ENCODE measurements around the gene FAM168A. TPM values are rescaled to one million over a fixed set of nuclear protein-coding genes. Genes with fewer than 3 reads are reported as not detected.
A peak's percentile ranks its signal among the peaks of the same experiment; 100 is the strongest.

The FAM168A gene
- polyA plus RNA-seq, 10 donors = 23.6 to 30.4 (median 27.0) TPM

DNA sequence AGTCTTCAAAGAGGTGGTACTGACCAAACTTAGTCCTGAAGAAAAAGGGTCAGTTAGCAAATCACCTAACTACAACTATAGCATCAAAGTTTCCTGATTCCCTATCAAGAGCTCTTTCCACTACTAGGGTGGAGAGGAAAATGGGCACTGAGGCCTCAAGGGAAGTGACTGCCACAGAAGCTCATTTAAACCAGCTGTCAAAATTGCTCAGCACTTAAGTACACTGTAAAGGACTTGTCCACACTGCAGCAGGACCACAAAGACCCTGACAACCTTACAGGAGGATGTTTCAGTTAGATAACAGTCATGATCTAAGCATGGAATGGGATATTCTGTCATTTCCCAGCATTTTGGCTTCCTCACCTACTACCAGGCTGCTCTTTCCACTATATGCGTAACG lies 33.0 kb downstream of the FAM168A start:
- no peak for DNase-seq

DNA sequence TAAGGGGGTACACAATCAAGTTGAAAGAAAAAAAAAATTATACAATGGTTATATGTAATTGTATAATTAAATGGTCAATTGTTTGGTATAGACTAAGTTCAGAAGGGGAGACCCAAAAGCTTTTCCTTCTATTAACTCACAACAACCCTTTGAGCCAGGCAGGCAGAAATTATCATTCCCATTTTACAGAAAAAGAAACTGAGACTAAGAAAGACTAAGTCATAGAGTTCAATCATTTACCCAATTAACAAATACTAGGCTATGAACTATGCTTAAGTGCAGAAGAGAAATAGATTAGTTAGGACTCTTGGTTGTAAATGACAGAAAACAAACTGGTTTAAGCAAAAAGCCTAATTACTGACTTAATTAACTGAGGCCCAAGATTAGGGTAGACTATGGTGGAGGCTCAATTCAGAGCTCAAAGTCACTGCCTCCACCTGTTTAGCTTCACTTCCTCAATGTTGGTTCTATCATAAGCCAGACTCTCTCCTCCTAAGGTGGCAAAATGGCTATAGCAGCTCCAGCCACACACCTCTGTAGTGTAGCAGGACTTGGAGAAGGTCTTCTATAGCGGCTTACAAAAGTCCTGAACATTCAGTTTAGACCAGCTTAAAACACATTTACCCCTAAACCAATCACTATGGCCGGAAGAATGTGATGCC lies 34.2 kb downstream of the FAM168A start:
- no peak for DNase-seq

DNA sequence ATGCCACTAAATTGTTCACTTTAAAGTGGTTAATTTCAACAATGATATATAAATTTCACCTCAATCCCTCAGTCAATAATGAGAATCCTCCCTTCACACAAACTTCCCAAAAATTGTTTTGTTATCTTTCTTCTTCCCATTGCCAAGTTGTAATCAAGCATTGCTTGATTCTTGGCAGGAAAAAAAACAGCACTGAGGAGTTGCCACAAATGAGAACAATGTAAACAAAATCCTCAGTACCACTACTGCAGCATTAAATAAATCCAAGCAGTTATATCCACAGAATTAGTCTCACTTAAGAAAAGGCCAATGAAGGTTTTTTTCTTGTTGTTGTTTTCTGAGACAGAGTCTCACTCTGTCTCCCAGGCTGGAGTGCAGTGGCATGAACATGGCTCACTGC lies 38.2 kb downstream of the FAM168A start:
- DNase-seq = no peak

DNA sequence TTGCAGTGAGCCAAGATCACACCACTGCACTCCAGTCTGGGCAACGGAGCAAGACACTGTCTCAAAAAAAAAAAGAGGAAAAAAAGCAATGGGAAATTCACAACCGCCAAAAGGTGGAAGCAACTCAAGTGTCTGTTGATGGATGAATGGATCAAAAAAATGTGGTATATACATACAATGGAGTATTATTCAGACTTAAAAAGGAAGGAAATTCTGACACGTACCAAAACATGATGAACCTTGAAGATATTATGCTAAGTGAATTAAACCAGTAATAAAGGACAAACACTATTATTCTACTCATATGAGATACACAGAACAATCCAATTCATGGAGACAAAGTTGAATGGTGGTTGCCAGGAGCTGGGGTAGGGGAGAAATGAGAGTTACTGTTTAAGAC lies 40.9 kb downstream of the FAM168A start:
- no peak for DNase-seq

DNA sequence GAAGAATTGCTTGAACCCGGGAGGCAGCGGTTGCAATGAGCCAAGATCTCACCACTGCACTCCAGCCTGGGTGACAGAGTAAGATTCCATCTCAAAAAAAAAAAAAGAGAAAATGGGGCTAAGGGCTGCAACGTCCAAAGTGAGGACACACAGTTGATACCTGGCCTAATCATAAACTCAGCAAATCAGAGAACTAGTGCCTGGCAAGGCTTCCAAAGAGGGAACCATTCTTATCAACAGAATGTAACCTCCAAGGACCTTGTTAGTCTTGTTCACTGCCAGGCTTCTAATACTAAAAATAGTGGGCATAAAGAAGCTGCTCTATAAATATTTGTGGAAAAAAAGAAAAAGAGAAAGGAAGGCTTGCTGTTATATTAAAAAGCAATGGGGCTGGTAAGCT lies 42.3 kb downstream of the FAM168A start:
- DNase-seq = no peak

DNA sequence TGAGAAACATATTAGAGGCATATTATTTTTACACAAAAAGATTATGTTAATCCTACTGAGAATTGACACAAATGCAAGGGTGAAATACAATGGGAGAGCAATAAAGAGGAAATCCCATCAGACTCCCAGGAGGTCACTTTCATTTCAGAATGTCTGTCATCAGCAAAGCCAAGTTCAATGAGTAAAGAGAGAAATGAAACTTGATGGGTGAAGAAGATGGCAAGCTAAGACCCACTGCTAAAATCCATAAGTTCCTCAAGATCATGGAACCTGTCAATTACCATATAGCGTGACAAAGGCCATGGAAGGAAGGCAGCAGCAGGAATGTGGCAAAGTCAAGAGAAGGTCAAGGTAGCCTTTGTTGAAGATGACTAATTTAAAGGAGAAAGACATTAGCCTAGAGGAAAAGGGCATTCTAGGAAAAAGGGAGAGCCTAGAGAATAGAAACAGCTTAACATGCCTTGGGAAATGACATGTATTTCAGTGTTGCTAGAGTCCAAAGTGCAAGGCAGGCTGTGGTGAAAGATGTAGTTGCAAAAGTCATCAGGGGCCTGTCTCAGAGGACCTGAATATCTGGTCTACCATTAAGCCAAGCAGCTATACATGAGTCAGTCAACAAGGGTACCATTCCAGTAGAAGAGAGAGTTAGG lies 43.1 kb downstream of the FAM168A start:
- DNase-seq = no peak

DNA sequence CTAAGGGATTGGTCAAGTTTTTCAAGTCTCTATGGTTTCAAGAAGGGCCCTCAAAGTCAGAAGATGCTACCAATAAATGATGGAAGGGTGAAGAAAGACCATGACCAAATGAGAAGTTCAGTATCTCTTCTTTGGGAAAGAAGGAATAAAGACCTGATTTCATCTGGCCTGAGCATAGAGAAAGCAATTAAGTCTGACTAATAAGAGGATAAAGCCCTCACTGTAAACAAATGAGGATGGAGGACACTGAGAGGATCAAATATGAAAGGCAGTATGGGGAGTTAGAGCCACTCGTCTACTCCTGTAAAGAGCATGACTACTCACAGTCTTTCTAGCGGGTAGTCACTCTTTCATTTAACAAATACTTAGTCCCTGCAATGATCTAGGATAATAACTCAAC lies 44.6 kb downstream of the FAM168A start:
- no peak for DNase-seq

DNA sequence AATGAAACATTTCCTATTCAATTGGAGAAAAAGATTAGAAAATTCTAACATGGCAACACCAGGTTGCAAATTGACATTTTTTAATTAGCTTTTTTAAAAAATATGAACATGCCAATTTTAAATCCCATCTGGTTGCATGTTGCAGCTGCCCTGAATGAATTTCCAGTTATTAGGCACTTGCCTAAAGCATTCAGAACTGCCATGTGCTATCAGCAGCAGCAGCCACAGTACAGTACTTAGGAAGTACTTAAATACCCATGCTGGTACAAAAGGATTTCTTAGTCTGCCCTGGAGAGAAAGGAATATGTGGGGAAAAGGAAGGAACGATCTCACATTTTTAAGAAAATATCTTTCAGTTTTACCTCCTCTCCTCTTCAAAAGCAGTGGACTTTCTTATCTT lies 46.2 kb downstream of the FAM168A start:
- no peak for DNase-seq

DNA sequence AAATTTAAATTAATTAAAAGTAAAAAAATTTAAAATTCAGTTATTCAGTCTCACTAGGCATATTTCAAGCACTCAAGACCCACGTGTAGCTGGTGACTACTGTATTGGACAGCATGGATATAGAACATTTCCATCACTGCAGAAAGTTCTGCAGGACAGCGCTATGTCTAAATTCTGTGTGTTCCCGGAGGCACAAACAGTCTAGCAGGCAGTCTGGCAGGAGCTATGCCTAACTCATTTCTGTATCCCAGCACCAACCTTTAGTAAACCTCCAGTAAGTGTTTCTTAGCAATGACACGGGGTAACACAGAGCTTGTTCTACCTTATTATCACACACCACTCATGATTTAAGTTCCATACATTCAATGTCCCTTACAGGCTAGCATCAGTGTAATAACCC lies 48.5 kb downstream of the FAM168A start:
- DNase-seq = no peak

DNA sequence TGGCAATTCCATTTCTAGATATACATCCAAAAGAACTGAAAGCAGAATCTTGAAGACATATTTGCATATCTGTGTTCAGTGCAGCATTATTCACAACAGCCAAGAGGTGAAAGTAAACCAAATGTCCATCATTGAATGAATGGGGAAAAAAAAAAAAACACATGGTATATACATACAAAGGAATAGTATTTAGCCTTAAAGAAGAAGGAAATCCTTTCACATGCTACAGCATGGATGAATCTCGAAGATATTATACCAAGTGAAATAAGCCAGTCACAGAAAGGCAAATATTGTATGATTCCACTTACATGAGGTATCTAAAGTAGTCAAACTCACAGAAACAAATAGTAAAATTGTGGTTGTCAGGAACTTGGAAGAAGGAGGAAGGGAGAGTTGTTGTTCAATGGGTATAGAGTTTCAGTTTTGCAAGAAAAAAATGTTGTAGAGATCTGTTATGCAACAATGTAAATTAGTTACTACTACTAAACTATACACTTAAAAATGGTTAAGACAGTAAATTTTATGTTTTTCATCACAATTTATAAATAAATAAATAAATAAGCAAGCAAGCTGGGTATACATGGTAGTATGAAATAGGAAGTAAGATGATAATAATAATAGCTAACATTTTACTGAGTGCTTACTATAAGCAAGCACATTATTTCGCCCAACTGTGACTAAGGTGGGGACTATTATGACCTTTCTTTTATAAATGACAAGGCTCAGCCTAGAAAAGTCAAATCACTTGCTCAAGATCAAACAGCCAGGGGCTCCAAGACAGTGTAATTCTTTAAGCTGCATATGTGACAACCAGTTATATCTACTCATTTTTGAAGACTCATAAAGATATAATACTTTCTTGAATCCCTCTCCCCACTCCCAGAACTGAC lies 50.0 kb downstream of the FAM168A start:
- DNase-seq = no peak

DNA sequence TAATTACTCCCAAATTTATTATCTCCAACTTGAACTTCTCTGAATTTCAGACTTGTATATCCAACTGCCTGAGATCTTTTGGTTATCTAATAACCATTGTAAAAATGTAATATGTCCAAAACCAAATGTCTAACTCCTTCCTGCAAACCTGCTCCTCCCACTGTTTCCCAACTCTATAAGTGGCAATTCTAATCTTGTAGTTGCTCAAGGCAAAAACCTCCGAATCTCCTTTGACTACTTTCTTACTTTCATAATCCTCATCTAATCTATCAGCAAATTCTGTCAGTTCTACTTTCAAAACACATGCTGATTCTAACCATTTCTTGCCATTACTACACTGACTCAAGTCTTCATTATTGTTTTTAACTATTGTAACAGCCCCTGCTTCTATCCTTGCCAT lies 55.7 kb downstream of the FAM168A start:
- no peak for DNase-seq

DNA sequence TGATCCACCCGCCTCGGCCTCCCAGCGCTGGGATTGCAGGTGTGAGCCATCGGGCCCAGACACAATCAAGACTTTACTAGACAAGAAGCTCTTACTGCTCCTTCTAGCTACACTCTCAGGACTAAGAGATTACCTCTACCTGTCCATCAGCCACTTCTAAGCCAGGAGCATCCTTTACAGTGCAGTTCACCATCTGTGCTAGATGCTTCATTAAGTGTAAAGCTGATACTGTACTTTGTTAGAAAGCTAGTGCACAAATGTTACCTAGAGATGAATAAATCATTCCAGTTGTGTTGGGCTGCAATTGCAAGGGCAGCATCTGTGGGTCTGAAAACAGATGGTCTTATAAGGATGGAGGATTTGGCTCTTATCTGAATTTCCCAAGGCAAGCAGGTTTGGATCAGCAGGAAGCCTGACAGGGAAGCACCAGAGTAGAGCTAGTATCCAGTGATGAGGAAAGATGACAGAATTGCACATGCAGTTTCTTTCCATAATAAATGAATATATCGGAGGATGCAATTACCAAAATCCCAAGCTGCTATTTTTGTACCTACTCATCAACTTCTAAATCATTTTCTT lies 58.3 kb downstream of the FAM168A start:
- no peak for DNase-seq

DNA sequence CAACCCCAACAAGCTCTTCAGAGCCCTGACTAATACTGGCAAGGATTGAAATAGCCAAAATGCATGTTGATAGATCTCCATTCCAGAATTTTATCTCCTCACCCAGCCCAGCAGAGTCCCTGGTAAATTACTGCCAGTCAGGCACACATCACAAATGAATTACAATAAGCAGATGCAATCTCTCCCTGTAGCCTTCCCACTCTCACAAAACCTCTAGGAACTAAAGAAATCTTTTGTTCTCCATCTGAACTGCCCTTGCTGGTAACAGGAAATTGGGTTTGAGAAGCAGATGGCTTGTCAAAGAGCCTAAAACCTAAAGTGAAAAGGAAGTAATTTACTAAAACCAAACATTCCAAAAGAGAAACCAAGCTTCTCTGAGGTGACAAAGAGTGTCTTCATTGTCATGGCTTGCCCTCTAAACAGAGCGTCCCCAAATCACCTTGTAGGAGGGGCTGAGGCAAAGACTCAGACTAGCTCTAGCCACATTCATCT lies 59.5 kb downstream of the FAM168A start:
- DNase-seq = no peak

DNA sequence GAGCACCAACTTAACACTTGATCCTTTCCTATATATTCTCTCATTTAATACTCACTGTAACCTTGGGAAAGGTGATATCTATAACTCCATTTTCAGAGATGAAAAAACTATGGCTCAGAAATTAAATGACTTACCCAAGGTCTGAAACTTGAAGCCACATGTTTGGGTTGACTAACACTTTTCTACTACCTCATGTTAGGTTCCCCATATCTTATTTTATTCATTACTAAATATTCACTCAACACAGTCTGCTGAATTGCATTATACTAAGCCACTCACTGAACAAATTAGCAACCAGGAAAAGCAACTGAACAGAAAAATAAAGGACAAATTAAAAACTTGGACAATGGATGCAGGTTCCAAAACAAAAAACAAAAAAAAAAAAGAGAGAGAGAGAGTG lies 59.9 kb downstream of the FAM168A start:
- DNase-seq = no peak

DNA sequence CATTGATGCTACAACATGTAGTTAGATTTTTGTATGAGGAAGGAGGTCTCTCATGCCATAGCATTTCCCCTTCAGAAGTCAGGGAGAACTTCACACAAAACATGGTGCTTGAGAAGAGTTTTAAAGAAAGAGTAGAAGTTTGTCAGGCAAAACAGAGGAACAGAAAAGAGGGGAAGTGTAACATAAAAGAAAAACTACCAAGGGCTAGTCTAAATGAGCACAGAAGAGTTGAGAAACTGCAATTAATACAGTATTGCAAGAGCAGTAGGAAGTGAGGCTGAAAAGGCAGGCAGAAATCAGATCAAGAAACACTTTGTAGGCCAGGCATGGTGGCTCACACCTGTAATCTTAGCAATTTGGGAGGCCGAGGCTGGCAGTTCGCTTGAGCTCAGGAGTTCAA lies 61.0 kb downstream of the FAM168A start:
- DNase-seq = no peak

DNA sequence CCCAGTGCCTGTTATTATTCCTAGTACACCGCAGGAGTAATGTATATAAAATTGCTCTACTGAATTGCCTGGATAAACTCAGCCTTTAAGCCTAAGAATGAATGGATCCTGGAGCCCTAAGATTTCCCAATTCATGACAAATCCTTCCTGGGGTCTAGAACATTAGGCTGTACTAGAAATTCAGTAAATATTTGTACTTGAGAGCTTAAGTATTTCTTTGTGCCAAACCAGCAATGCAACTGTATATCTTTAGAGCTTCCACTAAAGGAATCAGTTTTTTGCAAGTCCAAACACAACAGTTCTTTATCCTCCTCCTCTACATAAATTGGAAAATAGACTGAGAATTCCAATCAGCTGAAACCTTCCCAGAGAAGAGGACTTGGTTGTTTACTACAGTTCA lies 65.6 kb downstream of the FAM168A start:
- no peak for DNase-seq

DNA sequence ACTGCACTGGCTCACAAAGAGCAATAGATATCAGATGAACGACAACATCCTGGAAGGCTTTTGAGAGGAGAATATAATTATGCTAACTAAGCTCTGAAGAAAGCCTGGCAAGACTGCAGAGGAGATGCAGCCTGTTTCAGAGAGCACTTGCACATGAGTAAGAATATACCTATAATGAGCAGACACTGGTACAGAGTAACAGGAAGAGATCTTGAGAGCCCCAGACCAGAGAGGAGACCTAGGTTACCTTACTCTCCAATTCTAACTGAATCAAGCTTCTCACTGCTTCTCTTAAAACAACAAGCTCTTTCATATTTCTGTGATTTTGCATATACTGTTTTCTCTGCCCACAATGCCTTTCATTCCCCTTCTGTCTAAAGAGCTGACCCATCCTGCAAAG lies 66.5 kb downstream of the FAM168A start:
- no peak for DNase-seq

DNA sequence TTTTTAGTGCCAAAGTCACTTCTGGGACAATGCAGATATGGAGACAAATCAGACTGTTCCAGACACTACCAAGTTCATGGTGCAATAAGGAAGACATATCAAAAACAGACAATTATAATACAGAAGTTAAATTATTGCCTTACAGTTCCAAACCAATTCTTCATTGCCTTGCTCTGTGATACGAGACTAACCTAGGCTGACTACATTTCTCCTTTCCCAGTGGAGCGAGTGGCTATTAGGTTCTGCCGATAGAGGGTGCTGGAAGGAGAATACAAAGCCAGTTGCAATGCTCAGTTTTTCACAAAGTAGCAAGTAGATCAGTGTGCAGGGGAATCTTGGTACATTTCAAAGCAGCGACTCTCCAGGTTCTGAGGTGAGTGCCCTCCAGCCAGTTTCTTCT lies 67.8 kb downstream of the FAM168A start:
- DNase-seq = no peak

DNA sequence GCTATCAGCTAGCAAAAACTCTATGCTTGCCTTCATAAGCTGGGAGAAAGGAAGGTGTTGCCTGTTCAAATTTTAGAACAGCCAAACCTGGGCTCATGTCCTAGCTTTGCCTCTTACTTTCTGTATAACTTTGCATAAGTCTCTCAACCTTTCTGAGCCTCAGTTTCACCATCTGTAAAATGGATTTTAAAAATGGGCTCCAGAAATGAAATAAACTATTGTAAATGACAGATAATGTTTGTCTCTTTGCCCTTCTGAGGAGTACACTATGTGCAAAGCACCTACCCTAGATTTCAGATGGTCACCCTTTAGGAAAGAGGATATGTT lies 68.7 kb downstream of the FAM168A start:
- no peak for DNase-seq

DNA sequence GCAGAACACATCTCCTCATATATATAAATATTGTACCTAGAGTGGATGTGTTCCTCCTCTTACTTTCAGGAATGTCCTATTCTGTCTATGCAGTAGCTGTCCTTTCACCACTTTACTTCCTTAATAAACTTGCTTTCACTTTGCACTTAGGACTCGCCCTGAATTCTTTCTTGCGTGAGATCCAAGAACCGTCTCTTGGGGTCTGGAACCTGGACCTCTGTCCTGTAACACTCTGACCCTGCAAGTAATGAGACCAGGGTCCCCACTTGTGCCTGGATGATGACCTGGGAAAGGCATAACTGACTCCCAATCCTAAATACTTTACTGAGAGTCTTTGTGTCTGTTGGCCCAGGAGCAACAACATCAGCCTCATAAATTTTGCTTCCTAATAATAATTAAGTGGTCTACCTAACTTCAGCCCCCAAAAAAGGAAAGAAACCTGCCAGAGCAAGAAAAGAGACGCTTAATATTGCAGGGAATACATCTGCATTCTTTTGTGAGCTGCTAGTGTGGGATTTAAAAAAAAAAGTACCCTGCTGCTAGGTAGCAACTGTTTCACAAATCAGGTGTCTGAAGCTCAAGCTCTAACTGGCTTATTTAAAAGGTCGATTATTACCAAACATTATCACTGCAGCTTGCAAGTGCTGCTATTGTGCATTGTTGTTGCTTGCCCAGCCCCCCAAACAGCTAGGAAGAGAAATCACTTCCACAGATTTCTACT lies 69.3 kb downstream of the FAM168A start:
- peak in 1 of 3 donors; percentile 19 for DNase-seq

DNA sequence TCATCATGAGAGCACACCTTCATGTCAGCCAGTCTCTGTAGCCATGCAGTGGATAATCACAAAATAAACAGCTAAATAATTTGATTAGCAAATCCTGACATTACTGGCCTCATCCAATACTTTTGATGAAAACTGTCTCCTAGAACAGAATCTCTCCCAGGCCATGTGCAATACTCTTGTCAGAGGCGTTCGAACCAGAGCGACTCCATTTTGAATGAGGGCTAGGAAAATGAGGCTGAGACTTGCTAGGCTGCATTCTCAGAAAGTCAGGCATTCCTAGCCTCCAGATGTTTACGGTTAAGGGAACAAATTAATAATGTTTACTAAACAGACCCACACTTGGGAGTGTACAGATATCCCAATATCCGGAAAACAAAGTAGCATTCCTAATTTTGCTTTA lies 69.9 kb downstream of the FAM168A start:
- no peak for DNase-seq

DNA sequence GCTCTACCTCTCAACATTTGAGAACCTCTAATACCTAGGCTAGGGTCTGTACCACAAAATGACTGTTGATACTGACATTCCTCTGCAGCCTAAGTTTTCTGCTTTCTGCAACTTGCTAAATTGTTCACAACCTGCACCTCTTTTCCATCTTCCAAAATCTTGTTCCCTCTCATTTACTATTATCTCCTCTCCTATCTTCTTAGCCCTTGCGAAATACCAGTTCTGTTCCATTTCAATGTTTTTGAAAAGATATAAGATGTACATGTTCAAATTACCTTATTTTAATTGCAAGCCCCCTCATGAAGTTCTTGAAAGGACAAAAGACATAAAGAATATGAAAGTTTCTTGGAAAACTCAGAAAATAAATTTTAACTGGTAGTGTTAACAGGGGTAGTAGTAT lies 72.3 kb downstream of the FAM168A start:
- no peak for DNase-seq

Data from muscle of back (tissue), 11 donors.